Measurements from ENCODE around the gene BBOF1.

The BBOF1 gene

GRCh38 chr14:74042296-74042695, 23.1 kb downstream of the BBOF1 start:
- H3K4me3 ChIP-seq (ENCODE audit: low read depth in 1 of 2, low read length in 2 of 2) = no peak overlapping the region
- no peak overlapping the region for H3K4me2 ChIP-seq (ENCODE audit: insufficient read depth, low read length)
- no peak overlapping the region for H3K27ac ChIP-seq (ENCODE audit: low read length)
- H3K9me3 ChIP-seq (ENCODE audit: insufficient read depth, low read length, severe bottlenecking) = no peaks in the 10 kb centered on the region
- H3K4me1 ChIP-seq (ENCODE audit: insufficient read depth, low read length) = no peaks in the 10 kb centered on the region
- no peaks in the 10 kb centered on the region for H3K79me2 ChIP-seq (ENCODE audit: insufficient read depth, low read length)
- TF ChIP-seq EZH2 (IDR thresholded peaks at IDR 0.05; ENCODE audit: borderline replicate concordance, low read depth, low read length, severe bottlenecking) (no peak), CTCF (IDR thresholded peaks at IDR 0.05; ENCODE audit: borderline replicate concordance, extremely low read depth, low read length, poor library complexity, severe bottlenecking) (no peak)
- no peak for DNase-seq
- ATAC-seq (ENCODE audit: insufficient read depth, low read depth) = no peak
- no peaks in the 10 kb centered on the region for H3K36me3 ChIP-seq (ENCODE audit: insufficient read depth, low read length)
- no peak overlapping the region for H3K9ac ChIP-seq (ENCODE audit: low read depth, low read length)
- no peaks in the 10 kb centered on the region for H4K20me1 ChIP-seq (ENCODE audit: insufficient read depth, low read length)
- no peaks in the 10 kb centered on the region for H3K27me3 ChIP-seq (ENCODE audit: insufficient read depth, low read length, poor library complexity)
- H2AFZ ChIP-seq (ENCODE audit: low read depth, low read length) = no peak overlapping the region

GRCh38 chr14:74045522-74045921, 26.4 kb downstream of the BBOF1 start:
- TF ChIP-seq EZH2 (IDR thresholded peaks at IDR 0.05; ENCODE audit: borderline replicate concordance, low read depth, low read length, severe bottlenecking) = no peak
- no peak for TF ChIP-seq CTCF (IDR thresholded peaks at IDR 0.05; ENCODE audit: borderline replicate concordance, extremely low read depth, low read length, poor library complexity, severe bottlenecking)
- H3K27me3 ChIP-seq (ENCODE audit: insufficient read depth, low read length, poor library complexity) = no peaks in the 10 kb centered on the region
- ATAC-seq (ENCODE audit: insufficient read depth, low read depth) = no peak

GRCh38 chr14:74048281-74048680, 29.1 kb downstream of the BBOF1 start:
- H4K20me1 ChIP-seq (ENCODE audit: insufficient read depth, low read length) = no peaks in the 10 kb centered on the region
- H3K79me2 ChIP-seq (ENCODE audit: insufficient read depth, low read length) = no peaks in the 10 kb centered on the region
- no peak overlapping the region for H2AFZ ChIP-seq (ENCODE audit: low read depth, low read length)
- no peak overlapping the region for H3K4me3 ChIP-seq (ENCODE audit: low read depth in 1 of 2, low read length in 2 of 2)
- no peaks in the 10 kb centered on the region for H3K4me1 ChIP-seq (ENCODE audit: insufficient read depth, low read length)
- H3K36me3 ChIP-seq (ENCODE audit: insufficient read depth, low read length) = no peaks in the 10 kb centered on the region
- no peak overlapping the region for H3K4me2 ChIP-seq (ENCODE audit: insufficient read depth, low read length)
- no peak overlapping the region for H3K9ac ChIP-seq (ENCODE audit: low read depth, low read length)
- no peak overlapping the region for H3K27ac ChIP-seq (ENCODE audit: low read length)
- no peak for TF ChIP-seq EZH2 (IDR thresholded peaks at IDR 0.05; ENCODE audit: borderline replicate concordance, low read depth, low read length, severe bottlenecking)
- TF ChIP-seq CTCF (IDR thresholded peaks at IDR 0.05; ENCODE audit: borderline replicate concordance, extremely low read depth, low read length, poor library complexity, severe bottlenecking) = no peak
- no peaks in the 10 kb centered on the region for H3K27me3 ChIP-seq (ENCODE audit: insufficient read depth, low read length, poor library complexity)
- ATAC-seq (ENCODE audit: insufficient read depth, low read depth) (no peak), DNase-seq (no peak)
- no peaks in the 10 kb centered on the region for H3K9me3 ChIP-seq (ENCODE audit: insufficient read depth, low read length, severe bottlenecking)

More at GRCh38 chr14:74045522-74045921, 26.4 kb downstream of the BBOF1 start:
- Histone ChIP-seq H3K36me3 (ENCODE audit: insufficient read depth, low read length) (no peaks in the 10 kb centered on the region), H4K20me1 (ENCODE audit: insufficient read depth, low read length) (no peaks in the 10 kb centered on the region), H3K4me3 (ENCODE audit: low read depth in 1 of 2, low read length in 2 of 2) (no peak overlapping the region), H3K9ac (ENCODE audit: low read depth, low read length) (no peak overlapping the region), H3K4me1 (ENCODE audit: insufficient read depth, low read length) (no peaks in the 10 kb centered on the region), H3K9me3 (ENCODE audit: insufficient read depth, low read length, severe bottlenecking) (no peaks in the 10 kb centered on the region), H3K27ac (ENCODE audit: low read length) (no peak overlapping the region), H3K79me2 (ENCODE audit: insufficient read depth, low read length) (no peaks in the 10 kb centered on the region), H2AFZ (ENCODE audit: low read depth, low read length) (no peak overlapping the region), H3K4me2 (ENCODE audit: insufficient read depth, low read length) (no peak overlapping the region)
- no peak for DNase-seq
